Posterior vena cava (tissue), 2 donors: ENCODE data around the gene MBTPS1. TPM values are rescaled to one million over a fixed set of nuclear protein-coding genes. Genes with fewer than 3 reads are reported as not detected.

Experiments
- DNase-seq: peaks from one replicate; pipeline ENCODE4 v3.0.0-alpha.2; 2020; ENCODE audit warnings: low spot score
- intact Hi-C, 2 donors: fragments of 100-400 bp; cut with DNase I; formaldehyde crosslinking; loops; one replicate each; pipeline versions ENCODE4 v1.14.1 to v1.14.2; 2022 to 2023
- total RNA-seq, 2 donors: library from RNA; stranded (reverse); fragmentation: NEBNext Ultra II Directional; extraction: Animal tissue kit (Norgen Biotek cat#: 25700); gene quantifications; one replicate each; pipeline ENCODE4 v1.2.1, GENCODE V29; 2021
- donor health status: DM: yes; HTN: yes; CAD: no.
- donor health status: DM: yes; HTN: yes; CAD: no.

MBTPS1 gene
- total RNA-seq, 2 donors from 2014 or later: 61.9 to 71.3 TPM

DNA sequence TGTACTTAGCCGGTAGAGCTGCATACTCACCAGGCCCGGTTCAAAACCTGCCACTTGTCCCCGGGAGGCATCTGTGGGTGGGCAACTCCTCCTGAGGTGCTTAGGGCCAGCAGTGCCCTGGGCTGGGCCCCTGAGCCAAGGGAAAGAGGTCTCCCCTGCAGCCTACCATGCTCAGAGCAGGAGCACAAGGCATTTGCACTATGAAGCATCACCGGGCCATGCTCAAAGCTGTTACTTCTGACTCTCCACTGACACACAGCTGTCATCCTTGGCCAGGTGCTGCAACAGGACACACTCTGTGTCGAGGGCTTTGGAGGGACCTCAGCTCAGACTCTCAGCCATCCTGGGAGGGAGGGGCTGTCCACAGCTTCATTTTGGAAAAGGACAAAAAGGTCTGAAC is 111.4 kb downstream of the MBTPS1 start:
- no peak for DNase-seq
- intact Hi-C loops: no loop called here

- no peak for DNase-seq
- intact Hi-C loops: no loop called here
These were observed 112.3 kb downstream of the MBTPS1 start for GRCh38 chr16:84004442-84004841.

Other genes starting within 250 kb of the MBTPS1 start
- 1 to 10 TPM; 5.5 TPM for gene MLYCD, start 217.8 kb downstream of the MBTPS1 start, total RNA-seq
- gene OSGIN1, start 163.7 kb downstream of the MBTPS1 start, total RNA-seq: 1 to 10 TPM; 6.2 to 6.8 TPM
- gene NECAB2, start 148.7 kb downstream of the MBTPS1 start, total RNA-seq: 1 to 10 TPM in 1 of 2 donors, under 1 TPM in 1; 0.71 to 3.0 TPM
- not detected for gene SLC38A8, start 74.1 kb downstream of the MBTPS1 start, total RNA-seq
- gene HSDL1, start 28.2 kb upstream of the MBTPS1 start, total RNA-seq: 10 to 100 TPM; 10.1 to 21.2 TPM
- not detected for gene DNAAF1, start 28.4 kb upstream of the MBTPS1 start, total RNA-seq
- gene TAF1C, start 70.1 kb upstream of the MBTPS1 start, total RNA-seq: 10 to 100 TPM; 32.3 to 35.9 TPM
- not detected for gene ADAD2, start 74.2 kb upstream of the MBTPS1 start, total RNA-seq
- gene KCNG4, start 123.1 kb upstream of the MBTPS1 start, total RNA-seq: not detected
- gene WFDC1, start 177.9 kb upstream of the MBTPS1 start, total RNA-seq: 10 to 100 TPM; 48.7 to 93.6 TPM